ENCODE measurements around the gene HABP4. TPM values are rescaled to one million over a fixed set of nuclear protein-coding genes. Genes with fewer than 3 reads are reported as not detected.

HABP4 gene
- polyA plus RNA-seq, 2 of the 4 experiments (the other 2 are of a cell fraction): 12.4 to 12.8 TPM

DNA sequence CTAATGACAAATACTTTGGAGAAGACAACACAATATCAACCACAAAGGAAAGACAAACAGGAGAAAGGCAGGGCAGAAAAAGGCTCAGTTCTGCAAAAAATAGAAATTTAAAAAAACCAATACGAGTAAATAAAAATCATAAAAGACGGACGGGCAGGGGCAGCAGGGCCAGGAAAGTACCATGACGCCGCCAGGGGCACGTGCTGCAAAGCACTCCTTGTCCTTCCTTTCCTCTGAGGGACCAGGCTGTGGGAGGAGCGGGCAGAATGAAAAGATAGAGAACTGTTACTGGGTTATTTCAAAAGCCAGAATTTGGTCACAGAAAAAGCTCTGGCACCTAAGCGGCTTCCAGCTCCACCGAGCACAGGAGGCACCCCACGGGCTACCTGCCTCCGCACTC is 53.9 kb downstream of the HABP4 start (continued):
- TF ChIP-seq, protein P1, sequence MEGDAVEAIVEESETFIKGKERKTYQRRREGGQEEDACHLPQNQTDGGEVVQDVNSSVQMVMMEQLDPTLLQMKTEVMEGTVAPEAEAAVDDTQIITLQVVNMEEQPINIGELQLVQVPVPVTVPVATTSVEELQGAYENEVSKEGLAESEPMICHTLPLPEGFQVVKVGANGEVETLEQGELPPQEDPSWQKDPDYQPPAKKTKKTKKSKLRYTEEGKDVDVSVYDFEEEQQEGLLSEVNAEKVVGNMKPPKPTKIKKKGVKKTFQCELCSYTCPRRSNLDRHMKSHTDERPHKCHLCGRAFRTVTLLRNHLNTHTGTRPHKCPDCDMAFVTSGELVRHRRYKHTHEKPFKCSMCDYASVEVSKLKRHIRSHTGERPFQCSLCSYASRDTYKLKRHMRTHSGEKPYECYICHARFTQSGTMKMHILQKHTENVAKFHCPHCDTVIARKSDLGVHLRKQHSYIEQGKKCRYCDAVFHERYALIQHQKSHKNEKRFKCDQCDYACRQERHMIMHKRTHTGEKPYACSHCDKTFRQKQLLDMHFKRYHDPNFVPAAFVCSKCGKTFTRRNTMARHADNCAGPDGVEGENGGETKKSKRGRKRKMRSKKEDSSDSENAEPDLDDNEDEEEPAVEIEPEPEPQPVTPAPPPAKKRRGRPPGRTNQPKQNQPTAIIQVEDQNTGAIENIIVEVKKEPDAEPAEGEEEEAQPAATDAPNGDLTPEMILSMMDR (IDR thresholded peaks at IDR 0.05): no peak
- TF ChIP-seq MYC (IDR thresholded peaks at IDR 0.05; ENCODE audit: borderline replicate concordance, low read length): no peak

DNA sequence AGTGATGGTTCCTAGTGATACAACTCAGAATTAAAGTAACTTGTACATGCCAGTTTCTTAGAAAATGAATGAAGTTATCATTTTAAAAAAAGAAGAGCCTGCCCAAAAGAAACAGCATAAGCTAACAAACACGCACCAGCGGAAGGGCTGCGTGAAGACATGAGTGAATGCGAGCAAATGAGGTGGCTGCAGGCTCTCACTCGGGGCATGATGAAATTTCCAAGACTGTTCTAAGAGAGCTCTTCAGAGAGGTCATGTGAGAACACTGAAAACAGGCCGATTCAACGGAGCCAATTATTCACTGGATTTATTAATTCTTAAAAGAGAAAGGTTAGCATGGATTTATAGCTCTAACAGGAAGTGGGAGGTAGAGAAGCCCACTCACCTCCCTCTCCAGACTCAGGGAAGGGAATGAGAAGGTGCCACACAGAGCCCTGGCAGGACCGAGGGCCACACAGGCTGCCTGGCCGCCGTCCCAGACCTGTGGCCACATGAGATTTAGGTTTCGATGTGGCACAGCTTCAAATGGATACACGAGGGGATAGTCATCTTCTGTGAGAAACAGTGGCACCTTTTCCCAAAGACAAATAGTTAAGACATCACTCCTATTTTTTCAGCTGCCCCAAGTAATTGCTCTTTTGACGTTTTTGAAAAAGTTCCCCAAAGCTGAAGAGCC is 55.5 kb downstream of the HABP4 start:
- no peak for FAIRE-seq

More for the DNA sequence above, 55.5 kb downstream of the HABP4 start:
- Histone ChIP-seq H3K4me2 (no peak overlapping the region), H3K9me3 (no peaks in the 10 kb centered on the region), H3K4me1 (no peaks in the 10 kb centered on the region), H3K4me3 (no peak overlapping the region), H3K27ac (no peak overlapping the region)
- no peak for TF ChIP-seq ZFP36 (IDR thresholded peaks at IDR 0.05; ENCODE audit: borderline replicate concordance, partially characterized antibody)
- no peak for TF ChIP-seq TP53 (CRISPR knock-in tag; IDR thresholded peaks at IDR 0.05)
- TF ChIP-seq, protein P2, sequence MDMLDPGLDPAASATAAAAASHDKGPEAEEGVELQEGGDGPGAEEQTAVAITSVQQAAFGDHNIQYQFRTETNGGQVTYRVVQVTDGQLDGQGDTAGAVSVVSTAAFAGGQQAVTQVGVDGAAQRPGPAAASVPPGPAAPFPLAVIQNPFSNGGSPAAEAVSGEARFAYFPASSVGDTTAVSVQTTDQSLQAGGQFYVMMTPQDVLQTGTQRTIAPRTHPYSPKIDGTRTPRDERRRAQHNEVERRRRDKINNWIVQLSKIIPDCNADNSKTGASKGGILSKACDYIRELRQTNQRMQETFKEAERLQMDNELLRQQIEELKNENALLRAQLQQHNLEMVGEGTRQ (IDR thresholded peaks at IDR 0.05): no peak
- TF ChIP-seq KDM1A (IDR thresholded peaks at IDR 0.05; ENCODE audit: low read depth): no peak
- TF ChIP-seq ELK1 (IDR thresholded peaks at IDR 0.05; ENCODE audit: low read depth, low read length): no peak
- no peak for TF ChIP-seq ZSCAN20 (CRISPR knock-in tag; IDR thresholded peaks at IDR 0.05)
- no peak for TF ChIP-seq SMC3 (IDR thresholded peaks at IDR 0.05)
- TF ChIP-seq HMGXB4 (CRISPR knock-in tag; IDR thresholded peaks at IDR 0.05; ENCODE audit: borderline replicate concordance): no peak
- TF ChIP-seq, protein P3, sequence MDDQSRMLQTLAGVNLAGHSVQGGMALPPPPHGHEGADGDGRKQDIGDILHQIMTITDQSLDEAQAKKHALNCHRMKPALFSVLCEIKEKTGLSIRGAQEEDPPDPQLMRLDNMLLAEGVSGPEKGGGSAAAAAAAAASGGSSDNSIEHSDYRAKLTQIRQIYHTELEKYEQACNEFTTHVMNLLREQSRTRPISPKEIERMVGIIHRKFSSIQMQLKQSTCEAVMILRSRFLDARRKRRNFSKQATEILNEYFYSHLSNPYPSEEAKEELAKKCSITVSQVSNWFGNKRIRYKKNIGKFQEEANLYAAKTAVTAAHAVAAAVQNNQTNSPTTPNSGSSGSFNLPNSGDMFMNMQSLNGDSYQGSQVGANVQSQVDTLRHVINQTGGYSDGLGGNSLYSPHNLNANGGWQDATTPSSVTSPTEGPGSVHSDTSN (IDR thresholded peaks at IDR 0.05): no peak
- no peak for TF ChIP-seq NFE2L2 (conservative IDR thresholded peaks at IDR 0.05; ENCODE audit: low read length)
- no peak for TF ChIP-seq MAFK (IDR thresholded peaks at IDR 0.05; ENCODE audit: partially characterized antibody)
- TF ChIP-seq BCL3 (IDR thresholded peaks at IDR 0.05): no peak
- TF ChIP-seq RARB (CRISPR knock-in tag; IDR thresholded peaks at IDR 0.05): no peak
- TF ChIP-seq RCOR1 (IDR thresholded peaks at IDR 0.05; ENCODE audit: low read depth, low read length): no peak
- TF ChIP-seq CHD4 (IDR thresholded peaks at IDR 0.05; ENCODE audit: borderline replicate concordance): no peak
- TF ChIP-seq EHMT2 (IDR thresholded peaks at IDR 0.05; ENCODE audit: low read depth): no peak
- no peak for TF ChIP-seq HEYL (CRISPR knock-in tag; IDR thresholded peaks at IDR 0.05)
- no peak for TF ChIP-seq NR3C1 (IDR thresholded peaks at IDR 0.05)
- TF ChIP-seq, protein P4, sequence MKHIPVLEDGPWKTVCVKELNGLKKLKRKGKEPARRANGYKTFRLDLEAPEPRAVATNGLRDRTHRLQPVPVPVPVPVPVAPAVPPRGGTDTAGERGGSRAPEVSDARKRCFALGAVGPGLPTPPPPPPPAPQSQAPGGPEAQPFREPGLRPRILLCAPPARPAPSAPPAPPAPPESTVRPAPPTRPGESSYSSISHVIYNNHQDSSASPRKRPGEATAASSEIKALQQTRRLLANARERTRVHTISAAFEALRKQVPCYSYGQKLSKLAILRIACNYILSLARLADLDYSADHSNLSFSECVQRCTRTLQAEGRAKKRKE (CRISPR knock-in tag; IDR thresholded peaks at IDR 0.05; ENCODE audit: low read depth): no peak
- no peak for TF ChIP-seq TFCP2L1 (CRISPR knock-in tag; IDR thresholded peaks at IDR 0.05)
- ChIA-PET CTCF (interaction anchor here (0.9 kb wide), 1 partner anchor 28 kb away, joined by 3 read pairs; no protein-coding TSS in a partner anchor), POLR2A (no interaction called here)
- ATAC-seq: no peak
- 88% methylated on average over 13 of the region's 13 CpGs for WGBS (ENCODE audit: missing lambda C conversion rate)
- DNase-seq (ENCODE audit: low read depth in 1 of 2, low spot score in 1 of 2): no peak

All from A549 (cell line).